ES-I3 (cell line): ENCODE data around the gene CFAP161.

ENCODE experiments used
- H3K36me3 ChIP-seq: 2 replicates; pipeline ENCODE4 v1.6.1; 2013; ENCODE audit warnings: mild to moderate bottlenecking, low read length, control low read depth, moderate library complexity; ENCODE audit not compliant: insufficient read depth
- H3K4me1 ChIP-seq: 2 replicates; pipeline ENCODE4 v1.6.1; 2013; ENCODE audit warnings: mild to moderate bottlenecking, control low read depth, low read length; ENCODE audit not compliant: insufficient read depth
- H3K9ac ChIP-seq: 2 replicates; pipeline ENCODE4 v1.6.1; 2013; ENCODE audit warnings: low read depth, mild to moderate bottlenecking, low read length, moderate library complexity
- H3K9me3 ChIP-seq: 2 replicates; pipeline ENCODE4 v1.6.1; 2013; ENCODE audit warnings: mild to moderate bottlenecking, low read length, moderate library complexity; ENCODE audit not compliant: control insufficient read depth, insufficient read depth

The CFAP161 gene

GRCh38 chr15:81176291-81176893, 42.3 kb downstream of the CFAP161 start:
- Histone ChIP-seq H3K4me1 (no peaks in the 10 kb centered on the region), H3K9me3 (no peaks in the 10 kb centered on the region), H3K9ac (no peak overlapping the region), H3K36me3 (no peaks in the 10 kb centered on the region)

GRCh38 chr15:81178365-81178764, 44.3 kb downstream of the CFAP161 start:
- no peak overlapping the region for H3K9ac ChIP-seq
- H3K4me1 ChIP-seq, result no peaks in the 10 kb centered on the region
- no peaks in the 10 kb centered on the region for H3K9me3 ChIP-seq
- no peaks in the 10 kb centered on the region for H3K36me3 ChIP-seq

- H3K9me3 ChIP-seq, result no peaks in the 10 kb centered on the region
- no peaks in the 10 kb centered on the region for H3K4me1 ChIP-seq
- no peak overlapping the region for H3K9ac ChIP-seq
- no peaks in the 10 kb centered on the region for H3K36me3 ChIP-seq
These were observed 47.1 kb downstream of the CFAP161 start for GRCh38 chr15:81181220-81181619.

DNA sequence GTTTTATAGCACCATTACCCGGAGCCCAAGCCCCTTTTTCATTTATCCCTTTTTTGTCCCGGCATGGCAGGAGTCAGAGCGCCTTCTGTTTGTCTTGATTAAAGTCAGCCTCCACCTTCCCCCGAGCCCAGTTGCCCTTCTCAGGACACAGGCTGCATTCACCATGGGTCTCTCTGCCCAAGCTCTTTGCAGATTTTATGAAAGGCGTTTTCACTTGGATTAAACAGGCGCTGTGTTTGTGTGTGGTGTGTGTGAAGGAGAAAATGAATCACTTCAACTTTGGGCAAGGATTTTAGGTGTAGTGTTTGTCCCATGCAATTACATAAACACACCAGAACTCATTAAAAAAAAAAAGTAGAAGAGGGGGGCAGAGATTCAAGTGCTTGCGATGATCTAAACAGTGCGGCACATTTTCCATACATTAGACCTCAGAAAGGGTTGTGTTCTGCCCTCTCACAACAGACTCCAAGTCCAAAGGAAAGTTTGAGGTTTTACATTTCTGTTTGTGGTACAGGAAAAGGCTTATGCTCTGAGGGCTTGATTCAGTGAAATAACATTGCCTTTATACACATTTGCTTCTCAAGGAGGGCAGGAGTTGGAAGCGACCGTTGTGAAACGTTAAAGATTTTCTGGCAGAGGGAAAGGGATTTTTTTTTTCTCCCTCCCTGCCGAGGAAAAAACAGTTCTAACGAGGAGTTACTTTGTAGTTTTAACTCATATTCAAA, 48.1 kb downstream of the CFAP161 start:
- H3K4me1 ChIP-seq, result no peaks in the 10 kb centered on the region
- H3K9me3 ChIP-seq, result no peaks in the 10 kb centered on the region
- no peaks in the 10 kb centered on the region for H3K36me3 ChIP-seq
- no peak overlapping the region for H3K9ac ChIP-seq

DNA sequence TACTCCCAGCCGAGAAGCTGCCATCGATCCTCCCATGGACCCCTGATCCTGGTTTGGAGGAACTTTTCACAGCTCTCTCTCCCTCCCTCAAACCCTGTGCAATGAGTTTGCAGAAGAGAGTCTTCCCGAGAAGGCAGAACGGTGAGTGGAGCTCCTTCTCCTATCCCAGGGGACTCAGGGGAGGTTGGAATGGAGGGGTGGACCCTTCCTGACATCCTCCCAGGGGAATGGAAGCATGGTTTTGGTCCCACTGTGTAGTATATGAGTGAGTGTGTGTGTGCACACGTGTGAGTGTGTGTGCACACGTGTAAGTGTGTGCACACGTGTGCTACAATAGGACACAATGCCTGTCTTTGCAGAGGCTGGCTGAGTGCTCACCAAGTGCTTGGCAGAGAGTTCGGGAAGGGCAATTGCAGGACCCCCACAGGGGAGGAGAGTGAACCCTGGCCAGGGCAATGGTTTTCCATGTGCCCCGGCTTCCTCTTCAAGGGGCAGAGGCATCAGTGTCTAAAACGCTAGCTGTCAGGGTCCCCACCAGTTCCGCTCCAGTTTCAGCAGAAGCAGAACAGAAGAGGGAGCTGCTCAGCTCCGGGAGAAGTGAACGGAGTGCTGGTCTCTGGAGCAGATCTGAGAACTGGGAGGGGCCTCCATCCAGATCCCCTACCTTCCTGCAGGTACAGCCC, 48.8 kb downstream of the CFAP161 start:
- H3K36me3 ChIP-seq, result no peaks in the 10 kb centered on the region
- no peak overlapping the region for H3K9ac ChIP-seq
- H3K4me1 ChIP-seq, result no peaks in the 10 kb centered on the region
- H3K9me3 ChIP-seq, result no peaks in the 10 kb centered on the region

GRCh38 chr15:81183439-81183775, 49.3 kb downstream of the CFAP161 start:
- Histone ChIP-seq H3K36me3 (no peaks in the 10 kb centered on the region), H3K9ac (no peak overlapping the region), H3K4me1 (no peaks in the 10 kb centered on the region), H3K9me3 (no peaks in the 10 kb centered on the region)

DNA sequence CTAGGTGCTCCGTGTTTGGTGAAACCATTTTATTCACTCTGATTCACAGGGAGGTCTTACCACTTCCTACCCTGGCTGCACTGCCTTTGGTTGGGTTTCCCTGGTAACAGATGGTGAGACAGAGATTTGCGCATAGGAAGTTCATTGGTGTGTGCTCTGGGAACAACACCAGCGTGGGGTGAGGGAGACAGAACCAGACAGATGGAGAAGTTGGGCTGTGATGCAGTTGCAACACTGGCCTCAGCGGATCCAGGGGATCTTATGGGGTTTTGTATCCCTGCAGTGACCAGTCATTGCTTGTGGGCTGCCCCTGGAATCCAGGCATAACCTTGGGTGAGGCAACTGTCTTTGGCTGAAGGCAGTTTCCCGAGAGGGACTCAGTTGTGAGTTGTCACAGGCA, 50.1 kb downstream of the CFAP161 start:
- Histone ChIP-seq H3K9ac (no peak overlapping the region), H3K36me3 (no peaks in the 10 kb centered on the region), H3K4me1 (no peaks in the 10 kb centered on the region), H3K9me3 (no peaks in the 10 kb centered on the region)

DNA sequence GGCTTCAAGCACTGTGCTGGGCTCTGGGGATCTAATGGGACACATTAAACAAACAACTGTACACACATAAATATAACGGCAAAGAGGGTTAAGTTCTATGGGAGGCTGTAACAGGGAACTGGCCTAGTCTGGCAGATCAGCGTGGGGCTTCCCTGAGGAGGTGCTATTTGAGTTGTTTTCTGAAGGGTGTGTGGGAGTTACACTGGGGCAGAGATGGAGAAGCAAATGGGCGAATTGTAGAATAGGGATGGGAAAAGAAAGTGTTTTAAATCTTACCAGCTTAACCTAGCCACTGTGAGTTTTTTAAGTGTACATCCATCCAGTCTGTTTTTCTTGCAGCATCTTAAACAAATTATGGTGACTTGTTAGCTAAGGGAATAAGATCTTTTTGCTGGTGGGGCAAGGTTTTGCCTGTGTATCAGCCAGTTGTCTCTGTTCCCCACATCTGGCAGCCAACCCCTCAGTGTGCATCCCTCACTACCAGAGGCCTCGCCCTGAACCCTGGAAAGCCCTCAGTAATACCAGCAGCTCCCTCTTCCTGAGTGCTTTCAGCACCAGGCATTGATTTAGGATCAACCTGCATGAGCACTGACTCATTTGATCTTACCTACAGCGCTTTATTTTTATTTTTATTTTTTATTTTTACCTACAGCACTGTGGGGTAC, 51.7 kb downstream of the CFAP161 start:
- Histone ChIP-seq H3K4me1 (no peaks in the 10 kb centered on the region), H3K9ac (no peak overlapping the region), H3K9me3 (no peaks in the 10 kb centered on the region), H3K36me3 (no peaks in the 10 kb centered on the region)

GRCh38 chr15:81188354-81188753, 54.3 kb downstream of the CFAP161 start:
- Histone ChIP-seq H3K4me1 (no peaks in the 10 kb centered on the region), H3K9me3 (no peaks in the 10 kb centered on the region), H3K9ac (no peak overlapping the region), H3K36me3 (no peaks in the 10 kb centered on the region)

DNA sequence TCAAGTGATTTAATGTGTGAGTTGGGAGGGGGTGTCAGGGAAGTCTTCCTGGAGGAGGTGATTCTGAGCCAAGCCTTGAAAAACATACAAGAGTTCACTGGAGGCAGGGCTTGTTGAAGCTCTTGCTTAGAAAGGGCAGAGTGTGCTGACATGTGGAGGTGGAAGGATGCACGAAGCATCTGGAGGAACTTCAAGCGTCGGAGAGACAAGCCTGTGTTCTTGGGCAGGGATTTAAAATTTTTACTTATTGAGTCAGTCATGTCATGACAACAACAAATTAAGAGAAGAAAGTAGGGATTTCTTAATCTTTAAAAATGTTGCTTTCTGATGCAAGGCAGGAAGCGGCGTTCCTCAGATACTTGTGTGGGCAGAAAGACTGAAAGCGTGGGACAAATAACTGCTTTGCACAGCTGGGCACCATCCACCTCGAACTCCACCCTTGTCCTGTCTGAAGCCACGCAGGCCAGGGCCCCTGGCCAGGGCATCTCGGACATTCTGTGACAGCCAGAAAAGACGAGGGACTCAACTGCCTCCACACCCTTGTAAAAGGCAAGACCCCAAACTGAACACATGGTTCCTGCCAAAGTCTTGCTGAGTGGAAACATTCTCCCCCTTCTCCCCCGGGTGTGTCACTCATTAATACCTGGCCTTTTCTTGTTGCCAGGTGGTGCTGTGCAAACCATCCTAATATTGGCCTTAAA, 55.7 kb downstream of the CFAP161 start:
- H3K36me3 ChIP-seq, result no peaks in the 10 kb centered on the region
- no peaks in the 10 kb centered on the region for H3K4me1 ChIP-seq
- no peak overlapping the region for H3K9ac ChIP-seq
- no peaks in the 10 kb centered on the region for H3K9me3 ChIP-seq

DNA sequence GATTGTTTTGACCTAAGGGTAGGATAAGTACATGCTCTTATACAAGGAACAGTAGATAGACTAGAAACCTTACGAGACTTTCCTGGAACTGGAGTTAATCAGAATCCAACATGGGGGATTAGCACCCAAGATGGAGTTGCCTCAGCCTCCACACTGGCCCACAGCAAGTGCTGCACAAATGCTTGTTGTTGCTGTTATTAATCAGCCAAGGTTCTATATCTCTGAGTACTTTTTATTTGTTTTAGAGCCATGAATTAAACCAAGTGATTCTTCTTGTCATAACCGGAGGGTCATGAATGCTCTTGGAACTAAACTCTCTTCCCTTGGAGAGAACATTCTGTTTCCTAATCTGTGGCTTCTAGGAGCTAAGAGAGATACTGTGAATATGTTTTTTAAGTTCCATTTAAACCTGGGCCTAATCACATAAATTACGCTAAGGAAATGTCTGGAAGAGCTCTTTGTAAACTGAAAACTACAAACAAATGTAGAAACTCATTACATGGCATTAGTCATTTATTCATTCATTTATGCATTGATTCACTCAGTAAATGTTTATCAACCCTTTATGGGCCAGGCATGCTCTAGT, 56.9 kb downstream of the CFAP161 start:
- H3K9me3 ChIP-seq, result no peaks in the 10 kb centered on the region
- no peaks in the 10 kb centered on the region for H3K4me1 ChIP-seq
- no peaks in the 10 kb centered on the region for H3K36me3 ChIP-seq
- H3K9ac ChIP-seq, result no peak overlapping the region

- Histone ChIP-seq H3K9me3 (no peaks in the 10 kb centered on the region), H3K36me3 (no peaks in the 10 kb centered on the region), H3K9ac (no peak overlapping the region), H3K4me1 (no peaks in the 10 kb centered on the region)
These were observed 57.6 kb downstream of the CFAP161 start for GRCh38 chr15:81191701-81192100.

DNA sequence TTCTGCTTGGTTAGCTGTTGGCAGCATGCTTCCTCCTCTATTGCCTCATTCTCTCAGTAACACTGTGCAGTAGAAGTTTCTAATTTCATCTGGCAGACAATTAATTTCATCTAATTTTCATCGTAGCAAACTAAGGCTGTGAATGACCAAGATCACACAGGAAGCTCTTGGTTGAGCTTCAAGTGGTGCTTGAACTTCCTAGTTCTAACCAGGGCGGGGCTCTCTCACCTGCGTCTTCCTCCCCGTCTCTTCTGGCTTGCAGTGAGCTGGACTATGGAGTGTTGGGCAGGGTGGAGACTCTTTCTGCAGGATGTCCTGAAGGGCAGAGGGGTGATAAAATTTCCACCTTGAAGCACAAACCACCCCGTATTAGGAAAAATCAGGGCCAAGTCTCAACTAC, 60.7 kb downstream of the CFAP161 start:
- no peaks in the 10 kb centered on the region for H3K36me3 ChIP-seq
- H3K4me1 ChIP-seq, result no peaks in the 10 kb centered on the region
- H3K9ac ChIP-seq, result no peak overlapping the region
- H3K9me3 ChIP-seq, result no peaks in the 10 kb centered on the region

DNA sequence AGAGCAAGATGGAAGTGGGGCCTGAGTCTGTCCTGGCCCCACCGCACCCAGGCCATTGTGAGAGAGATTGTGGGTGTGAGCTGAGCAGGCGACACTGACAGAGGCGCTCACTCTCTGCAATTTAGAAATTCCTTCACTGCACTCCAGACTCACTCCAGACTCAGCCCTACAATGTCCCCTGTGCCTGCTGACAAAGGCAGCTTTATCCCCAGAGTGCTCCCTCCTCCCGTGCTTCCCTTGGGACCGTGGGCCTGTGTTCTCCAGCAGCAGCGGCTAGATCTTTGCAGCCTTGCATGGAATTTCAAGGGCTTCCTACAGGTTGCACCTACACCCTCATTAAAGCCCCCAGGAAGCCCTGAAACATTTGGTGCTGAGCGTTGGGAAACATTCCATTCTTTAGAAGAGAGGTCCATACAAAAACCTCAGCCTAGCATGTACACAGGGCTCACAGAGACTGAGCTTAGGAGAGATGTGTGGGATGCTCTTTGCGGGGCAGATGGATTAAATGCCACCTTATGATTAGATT, 61.3 kb downstream of the CFAP161 start:
- no peaks in the 10 kb centered on the region for H3K36me3 ChIP-seq
- no peaks in the 10 kb centered on the region for H3K4me1 ChIP-seq
- no peaks in the 10 kb centered on the region for H3K9me3 ChIP-seq
- no peak overlapping the region for H3K9ac ChIP-seq
